Ishikawa (cell line): Measurements from ENCODE around the gene RAB11FIP5.

ENCODE experiments used
- CEBPB ChIP-seq: IDR thresholded peaks from 2 replicates; pipeline ENCODE4 v1.6.1; 2012
- CREB1 ChIP-seq: IDR thresholded peaks from 2 replicates; pipeline ENCODE4 v1.6.1; 2012; ENCODE audit warnings: low read depth
- EGR1 ChIP-seq: IDR thresholded peaks from 2 replicates; pipeline ENCODE4 v1.6.1; 2012
- EP300 ChIP-seq: IDR thresholded peaks from 2 replicates; pipeline ENCODE4 v1.6.1; 2012; ENCODE audit warnings: borderline replicate concordance
- FOXM1 ChIP-seq: IDR thresholded peaks from 2 replicates; pipeline ENCODE4 v1.6.1; 2012; ENCODE audit warnings: low read depth, borderline replicate concordance
- NFIC ChIP-seq: IDR thresholded peaks from 2 replicates; pipeline ENCODE4 v1.6.1; 2012
- RAD21 ChIP-seq: IDR thresholded peaks from 2 replicates; pipeline ENCODE4 v1.6.1; 2012; ENCODE audit warnings: low read depth
- TAF1 ChIP-seq: IDR thresholded peaks from 2 replicates; pipeline ENCODE4 v1.6.1; 2012; ENCODE audit warnings: low read depth, mild to moderate bottlenecking
- TCF12 ChIP-seq: IDR thresholded peaks from 2 replicates; pipeline ENCODE4 v1.6.1; 2012; ENCODE audit warnings: low read depth
- TEAD4 ChIP-seq: IDR thresholded peaks from 2 replicates; pipeline ENCODE4 v1.6.1; 2012
- YY1 ChIP-seq: IDR thresholded peaks from 2 replicates; pipeline ENCODE4 v1.6.1; 2012; ENCODE audit warnings: low read depth
- ZBTB7A ChIP-seq: IDR thresholded peaks from 2 replicates; pipeline ENCODE4 v1.6.1; 2012; ENCODE audit warnings: low read depth
- TF ChIP-seq, protein P1 (sequence below): IDR thresholded peaks from 2 replicates; pipeline ENCODE4 v1.6.1; 2012; ENCODE audit warnings: low read depth, mild to moderate bottlenecking
- TF ChIP-seq, protein P2 (sequence below): IDR thresholded peaks from 2 replicates; pipeline ENCODE4 v1.6.1; 2012
- TF ChIP-seq, protein P3 (sequence below): IDR thresholded peaks from 2 replicates; pipeline ENCODE4 v1.6.1; 2012

The RAB11FIP5 gene

DNA sequence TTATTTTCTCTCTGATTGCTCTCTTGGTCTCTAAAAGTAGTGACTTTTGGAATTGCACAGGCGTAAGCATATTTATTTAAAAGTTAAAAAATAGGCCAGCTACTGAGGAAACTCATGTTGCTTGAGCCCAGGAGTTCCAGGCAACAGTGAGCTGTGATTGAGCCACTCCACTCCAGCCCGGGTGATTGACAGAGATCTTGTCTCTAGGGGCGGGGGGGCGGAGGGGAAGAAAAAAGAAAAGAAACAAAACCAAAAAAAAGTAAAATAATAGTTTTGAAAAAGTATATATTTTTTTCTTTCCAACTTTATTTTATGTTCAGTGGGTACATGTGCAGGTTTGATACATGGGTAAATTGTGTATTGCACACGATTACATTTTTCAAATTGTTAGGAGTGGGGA is 18.0 kb upstream of the RAB11FIP5 start:
- TF ChIP-seq TAF1 = no peak

DNA sequence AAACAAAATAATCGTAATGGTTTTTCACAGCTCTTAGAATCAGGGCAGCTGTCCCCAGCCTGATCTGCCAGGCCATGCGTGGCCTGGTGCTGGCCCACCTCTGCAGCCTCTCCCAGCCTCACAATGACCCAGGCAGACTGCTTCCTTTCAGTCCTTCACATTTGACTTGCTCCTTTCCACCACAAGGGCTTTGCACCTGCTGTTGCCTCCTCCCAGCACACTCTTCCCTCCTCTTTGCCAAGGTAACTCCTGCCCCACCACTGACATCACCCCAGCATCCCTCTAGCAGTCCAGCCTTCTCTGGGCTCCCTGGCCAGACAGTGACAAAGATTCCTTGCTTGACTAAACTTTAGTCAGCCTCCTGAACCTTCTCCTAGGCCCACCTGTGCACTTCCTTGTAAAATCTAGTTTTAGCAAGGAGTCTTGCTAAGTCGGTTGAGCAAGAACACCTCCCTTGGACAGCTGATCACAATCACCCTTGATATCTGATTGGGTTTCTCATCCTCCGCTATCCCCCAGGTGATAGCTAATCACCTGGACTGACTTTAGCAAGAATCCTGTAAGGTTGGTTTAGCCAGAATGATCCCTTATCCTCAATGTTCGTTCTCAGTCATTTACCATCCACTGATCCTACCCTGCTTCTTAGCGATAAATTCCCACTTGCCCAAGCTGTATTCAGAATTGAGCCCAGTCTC is 16.2 kb upstream of the RAB11FIP5 start:
- TF ChIP-seq, protein P1, sequence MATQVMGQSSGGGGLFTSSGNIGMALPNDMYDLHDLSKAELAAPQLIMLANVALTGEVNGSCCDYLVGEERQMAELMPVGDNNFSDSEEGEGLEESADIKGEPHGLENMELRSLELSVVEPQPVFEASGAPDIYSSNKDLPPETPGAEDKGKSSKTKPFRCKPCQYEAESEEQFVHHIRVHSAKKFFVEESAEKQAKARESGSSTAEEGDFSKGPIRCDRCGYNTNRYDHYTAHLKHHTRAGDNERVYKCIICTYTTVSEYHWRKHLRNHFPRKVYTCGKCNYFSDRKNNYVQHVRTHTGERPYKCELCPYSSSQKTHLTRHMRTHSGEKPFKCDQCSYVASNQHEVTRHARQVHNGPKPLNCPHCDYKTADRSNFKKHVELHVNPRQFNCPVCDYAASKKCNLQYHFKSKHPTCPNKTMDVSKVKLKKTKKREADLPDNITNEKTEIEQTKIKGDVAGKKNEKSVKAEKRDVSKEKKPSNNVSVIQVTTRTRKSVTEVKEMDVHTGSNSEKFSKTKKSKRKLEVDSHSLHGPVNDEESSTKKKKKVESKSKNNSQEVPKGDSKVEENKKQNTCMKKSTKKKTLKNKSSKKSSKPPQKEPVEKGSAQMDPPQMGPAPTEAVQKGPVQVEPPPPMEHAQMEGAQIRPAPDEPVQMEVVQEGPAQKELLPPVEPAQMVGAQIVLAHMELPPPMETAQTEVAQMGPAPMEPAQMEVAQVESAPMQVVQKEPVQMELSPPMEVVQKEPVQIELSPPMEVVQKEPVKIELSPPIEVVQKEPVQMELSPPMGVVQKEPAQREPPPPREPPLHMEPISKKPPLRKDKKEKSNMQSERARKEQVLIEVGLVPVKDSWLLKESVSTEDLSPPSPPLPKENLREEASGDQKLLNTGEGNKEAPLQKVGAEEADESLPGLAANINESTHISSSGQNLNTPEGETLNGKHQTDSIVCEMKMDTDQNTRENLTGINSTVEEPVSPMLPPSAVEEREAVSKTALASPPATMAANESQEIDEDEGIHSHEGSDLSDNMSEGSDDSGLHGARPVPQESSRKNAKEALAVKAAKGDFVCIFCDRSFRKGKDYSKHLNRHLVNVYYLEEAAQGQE = no peak
- TF ChIP-seq EP300 = no peak
- TF ChIP-seq, protein P2, sequence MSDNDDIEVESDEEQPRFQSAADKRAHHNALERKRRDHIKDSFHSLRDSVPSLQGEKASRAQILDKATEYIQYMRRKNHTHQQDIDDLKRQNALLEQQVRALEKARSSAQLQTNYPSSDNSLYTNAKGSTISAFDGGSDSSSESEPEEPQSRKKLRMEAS = no peak
- TF ChIP-seq, protein P3, sequence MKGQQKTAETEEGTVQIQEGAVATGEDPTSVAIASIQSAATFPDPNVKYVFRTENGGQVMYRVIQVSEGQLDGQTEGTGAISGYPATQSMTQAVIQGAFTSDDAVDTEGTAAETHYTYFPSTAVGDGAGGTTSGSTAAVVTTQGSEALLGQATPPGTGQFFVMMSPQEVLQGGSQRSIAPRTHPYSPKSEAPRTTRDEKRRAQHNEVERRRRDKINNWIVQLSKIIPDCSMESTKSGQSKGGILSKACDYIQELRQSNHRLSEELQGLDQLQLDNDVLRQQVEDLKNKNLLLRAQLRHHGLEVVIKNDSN = no peak
- TF ChIP-seq TCF12 = no peak
- TF ChIP-seq TAF1 = no peak
- no peak for TF ChIP-seq NFIC
- TF ChIP-seq CREB1 = no peak
- no peak for TF ChIP-seq YY1
- TF ChIP-seq TEAD4 = no peak
- TF ChIP-seq FOXM1 = no peak
- TF ChIP-seq ZBTB7A = no peak
- TF ChIP-seq RAD21 = no peak
- no peak for TF ChIP-seq EGR1
- no peak for TF ChIP-seq CEBPB

DNA sequence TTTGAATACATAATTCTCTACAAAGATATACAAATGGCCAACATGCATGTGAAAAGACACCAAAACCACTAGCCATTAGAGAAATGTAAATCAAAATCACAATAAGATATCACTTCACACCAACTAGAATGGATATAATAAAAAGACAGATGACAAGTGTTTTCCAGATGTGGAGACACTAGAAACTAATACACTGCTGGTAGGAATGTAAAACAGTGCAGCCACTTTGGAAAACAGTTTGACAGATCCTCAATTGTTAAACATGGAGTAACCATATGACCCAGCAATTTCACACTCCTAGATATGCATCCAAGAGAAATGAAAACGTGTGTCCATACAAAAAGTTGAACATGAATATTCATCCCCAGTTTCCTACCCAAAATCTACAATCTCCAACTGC is 9.8 kb upstream of the RAB11FIP5 start:
- TF ChIP-seq TCF12 (no peak), EGR1 (no peak), RAD21 (no peak), FOXM1 (no peak), YY1 (no peak), ZBTB7A (no peak), CREB1 (no peak), TEAD4 (no peak), EP300 (no peak), TAF1 (no peak), CEBPB (no peak), NFIC (no peak)
- TF ChIP-seq, protein P2 = no peak
- TF ChIP-seq, protein P3 = no peak
- TF ChIP-seq, protein P1 = no peak

DNA sequence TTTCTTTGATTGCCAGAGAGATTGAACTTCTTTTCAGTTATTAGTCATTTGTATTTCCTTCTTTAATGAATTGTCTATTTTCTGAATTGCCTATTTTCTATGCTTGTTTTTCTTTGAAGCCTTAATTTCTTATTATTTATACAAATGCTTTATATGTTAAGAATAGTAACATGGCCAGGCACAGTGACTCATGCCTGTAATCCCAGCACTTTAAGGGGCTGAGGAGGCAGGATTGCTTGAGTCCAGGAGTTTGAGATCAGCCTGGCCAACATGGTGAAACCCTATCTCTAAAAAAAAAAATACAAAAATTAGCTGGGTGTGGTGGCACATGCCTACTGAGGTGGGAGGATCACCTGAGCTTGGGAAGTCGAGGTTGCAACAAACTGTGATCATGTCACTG is 4.7 kb upstream of the RAB11FIP5 start:
- TF ChIP-seq EP300 (no peak), TAF1 (no peak), CEBPB (no peak), CREB1 (no peak), TCF12 (no peak), YY1 (no peak), RAD21 (no peak), ZBTB7A (no peak), NFIC (no peak), FOXM1 (no peak), EGR1 (no peak), TEAD4 (no peak)
- TF ChIP-seq, protein P2 = no peak
- TF ChIP-seq, protein P3 = no peak
- TF ChIP-seq, protein P1 = no peak
